SHP77 treated with DMSO at 0.1 percent for 48 hours (cell line): ENCODE measurements around the gene FFAR4.

ENCODE experiments used
- DNase-seq: peaks from one replicate; lab custom pipeline; 2025; lab: John Stamatoyannopoulos, UW

FFAR4 gene

DNA sequence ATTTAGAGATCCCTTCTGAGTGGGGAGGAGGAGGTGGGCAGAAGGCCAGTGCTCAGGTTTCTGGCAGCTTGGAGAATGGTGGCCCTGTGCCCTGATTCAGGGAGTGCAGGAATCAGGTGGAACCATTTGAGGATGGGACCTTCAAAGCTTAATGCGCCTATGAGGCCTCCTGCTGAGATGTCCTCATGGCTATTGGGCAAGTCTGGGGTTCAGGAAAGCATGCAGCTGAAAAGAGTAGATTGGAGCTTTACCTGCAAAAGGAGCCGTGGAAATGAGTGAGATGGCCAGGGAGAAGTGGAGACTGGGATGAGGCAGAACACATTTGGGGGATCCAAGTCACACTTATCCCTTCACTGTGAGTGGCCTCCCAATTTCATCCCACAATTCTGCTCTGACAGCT is 6.1 kb downstream of the FFAR4 start:
- no peak for DNase-seq

DNA sequence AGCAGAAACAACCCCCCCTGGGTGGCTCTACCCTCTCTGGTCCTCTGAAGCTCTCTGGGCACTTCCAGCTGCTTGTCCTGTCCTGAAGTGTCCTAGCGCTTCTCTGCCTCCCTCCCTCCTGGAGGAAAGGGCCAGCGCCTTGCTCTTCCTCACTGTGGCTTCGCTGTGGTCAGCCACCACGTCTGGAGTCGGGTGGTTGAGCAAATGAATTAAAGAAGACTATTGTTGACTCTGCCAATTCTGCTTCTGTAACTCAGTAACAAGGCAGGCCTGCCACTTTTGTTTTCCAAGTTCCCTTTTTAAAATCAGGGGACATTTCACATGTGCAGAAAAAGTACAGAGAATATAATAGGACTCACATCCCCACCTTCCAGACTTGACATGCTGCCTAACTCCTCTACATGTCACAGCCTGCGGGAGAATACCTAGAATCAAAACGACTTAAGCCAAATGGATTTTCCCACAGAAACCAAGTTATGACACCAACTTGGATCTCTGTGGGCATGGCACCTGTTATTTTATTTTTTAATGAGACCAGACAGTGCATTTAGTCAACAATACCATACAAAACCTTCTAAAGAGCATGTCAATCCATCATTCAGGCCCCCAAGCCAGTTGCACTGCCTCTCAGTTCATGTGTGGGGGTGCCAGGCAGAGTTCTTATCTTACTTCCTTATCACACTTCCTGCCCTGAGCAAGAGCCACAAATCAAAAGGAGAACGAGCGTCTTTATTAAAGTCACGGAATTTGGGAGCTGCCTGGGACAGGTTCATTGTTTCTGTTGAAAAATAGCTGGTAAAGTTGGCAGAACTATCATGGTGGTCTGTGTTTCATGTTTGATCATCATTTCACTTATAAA is 6.8 kb downstream of the FFAR4 start:
- DNase-seq = no peak

DNA sequence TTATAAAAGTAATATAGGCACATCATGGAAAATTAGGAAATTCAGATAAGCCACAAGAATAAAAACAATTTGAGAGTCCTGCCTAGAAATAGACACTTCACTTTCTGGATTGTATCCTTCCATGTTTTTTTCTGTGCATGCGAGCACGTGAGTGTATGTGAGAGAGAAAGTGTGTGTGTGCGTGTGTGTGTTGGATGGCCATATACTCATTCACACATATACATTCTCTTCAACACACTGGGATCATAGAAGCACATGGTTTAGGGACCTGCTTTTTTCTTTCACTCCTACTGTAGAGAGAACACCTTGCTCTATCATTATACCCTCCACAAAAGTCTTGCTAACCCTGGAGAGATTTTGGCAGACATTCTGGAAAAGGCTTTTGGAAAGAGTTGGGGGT is 7.5 kb downstream of the FFAR4 start:
- DNase-seq = no peak

- no peak for DNase-seq
These were observed 10.4 kb downstream of the FFAR4 start for GRCh38 chr10:93576888-93577287.

GRCh38 chr10:93577565-93577964 is 11.1 kb downstream of the FFAR4 start:
- DNase-seq = no peak

DNA sequence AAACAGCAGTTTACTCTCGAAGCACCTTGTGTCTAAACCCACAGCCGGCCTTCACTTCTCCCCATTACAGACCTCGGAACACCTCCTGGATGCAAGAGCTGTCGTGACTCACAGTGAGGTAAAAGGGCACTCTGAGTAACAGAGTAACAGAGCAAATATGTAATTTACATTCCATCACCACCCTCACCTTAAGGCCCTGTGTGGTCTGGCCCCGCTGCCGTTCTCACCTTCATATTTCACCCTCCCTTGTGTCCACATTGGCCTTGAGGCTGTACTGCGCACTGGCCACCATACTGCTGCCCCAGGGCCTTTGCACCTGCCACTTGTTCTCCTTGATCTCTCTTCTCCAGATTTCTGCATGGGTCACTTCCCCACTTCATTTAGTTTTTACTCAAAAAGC is 12.6 kb downstream of the FFAR4 start:
- DNase-seq = no peak

- no peak for DNase-seq
These were observed 13.7 kb downstream of the FFAR4 start for GRCh38 chr10:93579985-93580711.

- DNase-seq = no peak
These were observed 14.4 kb downstream of the FFAR4 start for GRCh38 chr10:93580828-93581227.

- DNase-seq = no peak
These were observed 18.0 kb downstream of the FFAR4 start for GRCh38 chr10:93584445-93584844.

GRCh38 chr10:93589648-93590562 is 23.4 kb downstream of the FFAR4 start:
- no peak for DNase-seq

DNA sequence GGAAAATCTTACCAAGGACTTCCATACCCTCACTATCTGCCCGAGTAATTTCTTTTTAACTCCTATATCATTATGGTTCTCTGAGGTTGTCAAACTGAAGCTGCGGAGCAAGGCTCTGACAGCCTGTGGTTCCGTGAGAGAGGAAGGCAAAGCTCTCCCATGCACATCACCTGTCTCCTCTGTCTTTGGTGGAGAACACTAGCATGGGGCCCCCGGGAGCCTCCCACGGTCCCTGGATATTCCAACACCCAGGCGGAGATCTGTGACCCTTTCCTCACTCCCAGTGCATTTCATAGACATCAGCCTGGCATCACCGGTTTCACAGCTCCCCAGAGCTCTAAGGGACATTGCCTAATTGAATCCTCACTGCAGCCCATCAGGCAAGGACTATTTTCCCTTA is 24.2 kb downstream of the FFAR4 start:
- DNase-seq = no peak

DNA sequence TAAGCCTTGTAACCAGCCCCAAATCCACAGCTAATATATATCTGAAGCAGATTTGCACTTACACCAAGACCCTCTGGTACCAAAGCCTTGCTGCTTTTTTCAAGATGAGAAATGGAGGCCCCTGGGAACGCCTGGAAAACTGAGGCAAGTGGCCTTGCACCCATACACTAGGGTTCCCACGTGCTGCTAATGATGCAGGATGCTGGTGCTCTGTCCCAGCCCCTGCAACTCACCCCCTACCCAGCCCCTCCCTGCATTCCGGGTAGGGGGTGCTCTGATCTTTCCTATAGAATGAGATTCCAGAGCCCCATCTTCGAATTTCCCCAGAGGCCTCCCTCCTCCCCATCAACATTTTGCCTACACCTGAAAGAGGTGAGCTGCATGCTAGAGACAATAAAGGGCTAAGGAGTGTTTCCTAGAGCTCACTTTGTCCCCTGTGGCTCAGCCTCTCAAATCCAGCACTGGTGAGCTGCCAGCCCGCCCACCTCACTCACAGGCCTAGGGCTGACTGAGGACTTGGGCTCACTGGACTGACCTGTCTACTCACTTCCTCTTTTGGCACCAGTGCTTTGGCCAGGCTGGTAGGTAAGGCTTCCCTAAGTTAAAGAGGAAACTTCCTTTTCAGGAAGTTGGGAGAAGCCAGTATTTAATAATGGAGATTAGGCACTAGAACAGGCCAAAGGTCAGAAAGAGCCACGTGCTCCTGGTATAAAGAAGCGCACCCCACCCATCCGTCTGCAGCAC is 24.8 kb downstream of the FFAR4 start:
- DNase-seq = no peak

DNA sequence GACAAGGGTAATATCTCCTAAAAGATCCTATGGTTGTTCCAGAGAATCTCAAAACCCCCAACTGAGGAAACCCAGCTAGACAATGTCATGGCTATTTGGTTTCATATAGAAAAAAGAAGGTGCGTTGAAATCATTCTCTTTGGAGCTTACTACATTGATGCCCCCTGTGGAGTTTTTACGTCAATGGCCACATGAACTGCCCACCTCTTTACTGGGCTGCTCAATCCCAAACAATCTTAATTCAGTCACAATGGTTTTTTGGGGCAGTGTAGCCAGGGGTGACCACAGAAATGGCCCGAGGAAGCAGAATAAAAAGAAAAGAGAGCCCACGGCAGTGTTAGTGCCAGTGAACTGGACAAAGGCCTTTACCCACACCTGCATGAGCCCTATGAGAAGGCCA is 26.8 kb downstream of the FFAR4 start:
- no peak for DNase-seq

DNA sequence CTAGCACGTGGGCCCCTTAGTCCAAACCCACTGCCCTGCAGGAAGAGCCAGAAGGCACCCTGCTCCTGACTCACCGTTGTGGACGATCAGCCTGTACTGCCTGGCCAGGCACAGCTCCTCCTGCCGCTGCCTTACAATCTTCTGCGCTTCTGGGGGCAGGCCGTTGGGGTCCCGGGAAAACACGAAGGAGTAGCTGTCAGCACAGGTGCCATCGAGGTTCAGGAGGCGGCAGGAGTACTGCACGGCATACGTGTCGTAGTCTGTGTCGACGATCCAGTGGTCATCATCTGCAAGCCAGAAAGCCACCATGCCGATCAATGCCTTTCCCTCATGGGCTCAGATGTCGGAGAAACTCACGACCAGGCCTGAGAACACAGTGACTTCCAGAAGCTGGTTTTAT is 27.3 kb downstream of the FFAR4 start:
- DNase-seq = no peak

DNA sequence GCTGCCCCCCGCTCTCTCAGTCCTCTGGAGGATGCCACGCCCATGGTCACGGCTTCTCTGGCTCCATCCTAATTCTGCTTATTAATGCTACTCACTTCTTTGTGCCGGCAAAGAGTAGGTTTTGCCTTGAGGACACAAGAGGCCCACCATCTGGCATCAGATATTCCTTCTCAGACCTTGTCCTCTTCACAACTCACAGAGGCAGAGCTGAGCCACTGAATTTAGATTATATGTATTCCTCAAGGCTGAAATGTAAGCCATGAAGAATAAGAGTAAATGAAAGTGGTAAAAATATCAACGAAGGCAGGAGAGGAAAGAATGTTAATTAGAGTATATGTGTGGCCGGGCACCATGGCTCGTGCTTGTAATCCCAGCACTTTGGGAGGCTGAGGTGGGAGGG is 28.1 kb downstream of the FFAR4 start:
- DNase-seq = no peak

- DNase-seq = no peak
These were observed 29.1 kb downstream of the FFAR4 start for GRCh38 chr10:93595378-93596161.

DNA sequence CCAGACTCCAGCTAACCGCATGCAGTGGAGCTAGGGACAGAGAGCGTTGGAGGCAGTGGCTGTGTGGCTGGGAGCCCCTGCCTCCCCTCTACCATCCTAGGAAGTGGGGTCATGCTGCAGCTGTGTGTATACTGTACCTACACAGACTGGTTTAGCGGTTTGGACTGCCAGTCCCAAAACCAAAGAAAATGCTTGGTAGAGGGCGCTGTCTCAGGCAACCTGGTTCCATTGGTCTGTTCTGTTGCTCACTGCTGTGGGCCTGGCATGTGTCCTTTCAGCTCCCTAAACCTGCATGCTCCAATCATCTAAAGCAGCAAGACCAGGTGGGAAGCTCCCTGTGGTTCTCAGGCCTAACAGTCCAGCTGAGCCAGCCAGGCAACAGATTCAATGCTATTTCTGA is 30.1 kb downstream of the FFAR4 start:
- no peak for DNase-seq

DNA sequence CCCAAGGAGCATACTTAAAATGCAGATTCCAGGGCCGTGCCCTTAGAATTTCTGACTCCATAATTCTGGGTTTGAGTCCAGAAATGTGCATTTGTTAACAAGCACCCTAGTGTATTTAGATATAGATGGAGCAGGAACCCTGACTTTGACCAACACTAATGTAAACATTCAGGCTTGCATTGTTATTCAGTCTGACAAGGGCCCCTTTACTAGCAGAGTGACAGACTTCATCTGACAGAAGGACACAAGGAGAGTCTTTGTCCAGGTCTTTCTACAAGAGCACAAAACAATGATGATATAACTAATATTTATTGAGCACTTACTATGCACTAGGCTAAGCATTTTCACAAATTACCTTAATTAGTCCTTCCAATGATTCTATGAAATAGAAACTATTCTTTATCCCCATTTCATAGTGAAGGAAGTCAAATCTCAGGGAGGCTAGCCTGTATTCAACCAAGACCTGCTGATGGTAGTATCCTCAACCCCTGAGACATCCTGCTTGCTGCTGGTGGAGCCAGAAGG is 30.7 kb downstream of the FFAR4 start:
- DNase-seq = no peak

DNA sequence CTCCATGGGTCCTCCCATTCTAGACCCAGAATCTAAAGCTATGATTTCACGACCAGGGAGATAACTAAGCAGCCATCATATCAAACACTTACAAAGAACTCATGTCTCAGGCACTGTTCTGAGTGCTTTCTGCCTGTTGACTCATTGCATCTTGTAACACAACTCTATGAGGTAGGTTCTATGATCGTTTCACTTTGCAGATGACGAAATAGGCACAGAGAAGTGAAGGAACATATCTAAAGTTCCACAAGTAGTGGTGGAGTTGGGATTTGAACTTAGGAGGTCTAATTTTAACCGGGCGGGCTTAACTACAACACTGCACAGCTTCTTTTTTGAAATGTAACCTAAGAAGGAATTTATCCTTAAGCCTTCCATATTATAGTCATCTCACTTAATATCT is 31.7 kb downstream of the FFAR4 start:
- DNase-seq = no peak

- DNase-seq = no peak
These were observed 32.9 kb downstream of the FFAR4 start for GRCh38 chr10:93599335-93599734.

DNA sequence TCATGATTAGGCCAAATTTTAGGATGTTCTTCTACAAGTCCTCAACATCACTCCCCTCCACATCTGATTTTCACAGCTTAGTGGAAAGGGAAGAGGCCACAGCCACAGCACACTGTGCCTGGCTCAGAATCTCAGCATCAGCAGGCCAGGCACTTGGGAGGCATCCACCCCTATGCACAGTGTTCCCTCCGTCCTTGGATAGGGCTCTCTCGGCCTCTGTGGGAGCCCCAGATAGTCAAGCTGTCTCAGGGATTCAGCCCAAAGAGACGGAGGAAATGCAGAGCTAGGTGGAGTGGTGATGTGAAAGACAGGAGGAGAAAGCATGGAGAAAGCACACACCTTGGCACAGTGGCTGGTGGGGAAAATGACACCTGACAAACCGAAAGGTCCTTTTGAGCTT is 33.3 kb downstream of the FFAR4 start:
- DNase-seq = no peak
